ENCODE measurements around the gene CBFA2T2. TPM values are rescaled to one million over a fixed set of nuclear protein-coding genes. Genes with fewer than 3 reads are reported as not detected.
"Not testable (repeated sequence)": the region's sequence is repeated elsewhere in the genome, so short reads cannot be mapped to it uniquely, and the experiment has no call there.

Gene CBFA2T2
- total RNA-seq, 1 donor from 2014 or later, result 52.3 TPM

GRCh38 chr20:33459599-33459998 lies 30.3 kb upstream of the CBFA2T2 start:
- Mint-ChIP-seq H3K9me3 (no peaks in the 10 kb centered on the region), H3K27ac (no peak overlapping the region), H3K4me1 (ENCODE audit: unreplicated experiment) (peaks cover 12% of the 10 kb centered on the region), H3K4me3 (no peak overlapping the region), H3K27me3 (peaks cover 4% of the 10 kb centered on the region), H3K36me3 (no peaks in the 10 kb centered on the region)
- TF ChIP-seq CTCF (conservative IDR thresholded peaks at IDR 0.05), result no peak
- no peak for DNase-seq (ENCODE audit: extremely low spot score, unreplicated experiment)

- TF ChIP-seq CTCF (conservative IDR thresholded peaks at IDR 0.05), result no peak
- H3K36me3 Mint-ChIP-seq, result no peaks in the 10 kb centered on the region
- peaks cover 16% of the 10 kb centered on the region for H3K4me1 Mint-ChIP-seq (ENCODE audit: unreplicated experiment)
- H3K27me3 Mint-ChIP-seq, result no peaks in the 10 kb centered on the region
- no peak overlapping the region for H3K27ac Mint-ChIP-seq
- no peak overlapping the region for H3K4me3 Mint-ChIP-seq
- DNase-seq (ENCODE audit: extremely low spot score, unreplicated experiment), result no peak
- no peaks in the 10 kb centered on the region for H3K9me3 Mint-ChIP-seq
Measured at GRCh38 chr20:33460711-33461110, 29.2 kb upstream of the CBFA2T2 start.

GRCh38 chr20:33463332-33464101 lies 26.4 kb upstream of the CBFA2T2 start:
- Mint-ChIP-seq H3K36me3 (no peaks in the 10 kb centered on the region), H3K4me1 (ENCODE audit: unreplicated experiment) (peaks cover 21% of the 10 kb centered on the region), H3K9me3 (no peaks in the 10 kb centered on the region), H3K4me3 (no peak overlapping the region), H3K27me3 (no peaks in the 10 kb centered on the region), H3K27ac (no peak overlapping the region)
- TF ChIP-seq CTCF (conservative IDR thresholded peaks at IDR 0.05), result no peak
- DNase-seq (ENCODE audit: extremely low spot score, unreplicated experiment), result no peak

GRCh38 chr20:33464759-33465158 lies 25.1 kb upstream of the CBFA2T2 start:
- H3K27ac Mint-ChIP-seq; H3K27me3 Mint-ChIP-seq; DNase-seq (ENCODE audit: extremely low spot score, unreplicated experiment); H3K4me3 Mint-ChIP-seq; H3K36me3 Mint-ChIP-seq; H3K9me3 Mint-ChIP-seq: not testable (repeated sequence)
- H3K4me1 Mint-ChIP-seq (ENCODE audit: unreplicated experiment), result peaks cover 21% of the 10 kb centered on the region

- Mint-ChIP-seq H3K4me3 (no peak overlapping the region), H3K27me3 (no peaks in the 10 kb centered on the region), H3K9me3 (no peaks in the 10 kb centered on the region), H3K36me3 (no peaks in the 10 kb centered on the region), H3K27ac (peak overlapping the region; percentile 39), H3K4me1 (ENCODE audit: unreplicated experiment) (peaks cover 21% of the 10 kb centered on the region)
- no peak for DNase-seq (ENCODE audit: extremely low spot score, unreplicated experiment)
- no peak for TF ChIP-seq CTCF (conservative IDR thresholded peaks at IDR 0.05)
Measured at GRCh38 chr20:33465481-33466302, 24.2 kb upstream of the CBFA2T2 start.

- DNase-seq (ENCODE audit: extremely low spot score, unreplicated experiment), result no peak
- H3K9me3 Mint-ChIP-seq, result no peaks in the 10 kb centered on the region
- H3K36me3 Mint-ChIP-seq, result no peaks in the 10 kb centered on the region
- H3K27me3 Mint-ChIP-seq, result no peaks in the 10 kb centered on the region
- peak overlapping the region; percentile 39 for H3K27ac Mint-ChIP-seq
- no peak overlapping the region for H3K4me3 Mint-ChIP-seq
- TF ChIP-seq CTCF (conservative IDR thresholded peaks at IDR 0.05), result no peak
- H3K4me1 Mint-ChIP-seq (ENCODE audit: unreplicated experiment), result peaks cover 21% of the 10 kb centered on the region
Measured at GRCh38 chr20:33466303-33466646, 23.6 kb upstream of the CBFA2T2 start.
